Memory B cell (primary cell): Measurements from ENCODE around the gene COL9A3.

Source experiments
- ATAC-seq: fragments of 150-1000 bp; cut with Tn5 transposase; 2 replicates; pipeline ENCODE4 v1.10.0; 2021; ENCODE audit warnings: low read depth, mild to moderate bottlenecking, moderate library complexity
- DNase-seq, 2 donors: peaks; one replicate each; pipeline ENCODE4 v3.0.0; 2022; ENCODE audit warnings: low spot score in 2 of 2
- H3K27ac Mint-ChIP-seq: one replicate; pipeline ENCODE4 v1.8.0; 2022; ENCODE audit warnings: mild to moderate bottlenecking, moderate library complexity, mixed read lengths
- H3K27me3 Mint-ChIP-seq: one replicate; pipeline ENCODE4 v1.8.0; 2022; ENCODE audit warnings: mixed read lengths
- H3K36me3 Mint-ChIP-seq: one replicate; pipeline ENCODE4 v1.8.0; 2022; ENCODE audit warnings: mild to moderate bottlenecking, mixed read lengths
- H3K4me1 Mint-ChIP-seq: one replicate; pipeline ENCODE4 v1.8.0; 2022; ENCODE audit warnings: mixed read lengths
- H3K4me3 Mint-ChIP-seq: one replicate; pipeline ENCODE4 v1.8.0; 2022; ENCODE audit warnings: mild to moderate bottlenecking, moderate library complexity, mixed read lengths
- H3K9me3 Mint-ChIP-seq: one replicate; pipeline ENCODE4 v1.8.0; 2022; ENCODE audit warnings: mixed read lengths

The COL9A3 gene

DNA sequence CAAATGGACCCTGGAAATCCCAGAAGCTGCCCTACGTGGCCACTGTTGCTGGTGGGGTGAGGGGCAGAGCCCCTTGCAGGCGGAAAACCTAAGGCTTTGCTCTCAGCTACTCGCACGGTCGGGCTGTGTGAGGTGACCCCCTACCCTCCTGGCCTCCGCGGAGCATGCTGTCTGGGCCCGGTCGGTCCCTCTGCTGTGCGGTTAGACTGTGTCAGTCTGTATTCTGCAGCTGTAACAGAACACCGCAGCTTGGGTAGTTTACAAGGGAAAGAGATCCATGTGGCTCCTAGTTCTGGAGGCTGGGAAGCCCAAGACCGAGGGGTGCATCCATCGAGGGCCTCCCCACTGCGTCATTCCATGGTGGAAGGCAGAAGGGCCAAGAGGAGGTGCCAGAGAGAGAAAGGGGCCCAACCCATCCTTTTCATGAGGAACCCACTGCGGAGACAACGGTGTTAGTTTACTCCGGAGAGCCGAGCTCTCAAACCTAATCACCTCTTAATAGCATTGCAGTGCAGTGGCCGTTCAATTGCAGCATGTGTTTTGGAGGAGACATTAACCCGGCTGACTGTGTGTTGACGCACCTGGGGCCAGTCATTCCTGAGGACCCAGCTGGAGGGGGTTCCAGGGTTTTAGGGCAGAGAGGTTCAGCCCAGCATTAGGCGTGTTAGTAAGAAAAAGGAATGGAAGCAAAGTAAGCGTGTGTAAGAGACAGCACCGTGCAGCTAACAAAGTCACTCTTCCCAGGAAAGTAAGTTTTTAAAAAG is 18.3 kb downstream of the COL9A3 start:
- no peaks in the 10 kb centered on the region for H3K27me3 Mint-ChIP-seq

DNA sequence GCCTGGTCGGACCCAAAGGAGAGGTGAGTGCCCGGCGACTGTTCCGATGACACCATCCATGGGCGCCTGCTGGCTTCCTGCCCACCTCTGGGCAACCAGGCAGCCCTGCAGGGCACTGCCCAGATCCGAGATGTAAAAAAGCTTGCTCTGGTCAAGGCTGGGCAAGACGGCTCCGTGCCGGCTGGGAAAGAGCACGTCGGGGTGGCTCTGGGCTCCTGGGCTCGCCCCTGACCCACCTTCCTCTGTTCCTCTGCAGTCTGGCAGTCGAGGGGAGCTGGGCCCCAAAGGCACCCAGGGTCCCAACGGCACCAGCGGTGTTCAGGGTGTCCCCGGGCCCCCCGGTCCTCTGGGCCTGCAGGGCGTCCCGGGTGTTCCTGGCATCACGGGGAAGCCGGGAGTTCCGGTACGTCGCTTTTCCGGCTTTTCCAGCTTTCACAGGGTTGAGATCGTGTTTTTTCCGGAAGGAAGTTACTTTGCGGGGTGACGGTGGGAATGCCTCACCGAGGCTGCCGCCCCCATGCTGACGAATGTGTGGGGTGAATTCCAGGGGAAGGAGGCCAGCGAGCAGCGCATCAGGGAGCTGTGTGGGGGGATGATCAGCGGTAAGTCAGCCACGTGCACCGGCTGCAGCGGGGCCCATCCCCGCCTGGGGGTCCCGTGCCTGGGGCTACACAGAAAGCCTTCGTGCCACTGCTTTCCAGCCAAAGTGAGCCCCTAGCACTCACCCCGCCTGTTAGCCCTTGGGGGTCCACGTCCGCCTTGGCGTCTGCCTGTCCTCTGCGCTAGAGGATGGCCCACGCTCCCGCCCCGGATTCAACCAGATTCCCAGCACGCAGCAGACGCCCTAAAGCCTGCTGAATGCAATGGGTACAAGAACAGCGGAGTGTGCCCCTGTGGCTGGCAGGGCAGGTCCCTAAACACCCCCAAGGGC is 19.3 kb downstream of the COL9A3 start:
- Mint-ChIP-seq H3K27ac (peak overlapping the region; percentile 18), H3K36me3 (peaks cover 10% of the 10 kb centered on the region), H3K4me3 (no peak overlapping the region), H3K9me3 (no peaks in the 10 kb centered on the region), H3K27me3 (no peaks in the 10 kb centered on the region), H3K4me1 (peaks cover 29% of the 10 kb centered on the region)
- ATAC-seq (no peak), DNase-seq (no peak)

More for the DNA sequence above, 18.3 kb downstream of the COL9A3 start:
- ATAC-seq (no peak), DNase-seq (no peak)
- Mint-ChIP-seq H3K4me1 (peaks cover 29% of the 10 kb centered on the region), H3K36me3 (peaks cover 6% of the 10 kb centered on the region), H3K9me3 (no peaks in the 10 kb centered on the region), H3K27ac (peak overlapping the region; percentile 18), H3K4me3 (no peak overlapping the region)

DNA sequence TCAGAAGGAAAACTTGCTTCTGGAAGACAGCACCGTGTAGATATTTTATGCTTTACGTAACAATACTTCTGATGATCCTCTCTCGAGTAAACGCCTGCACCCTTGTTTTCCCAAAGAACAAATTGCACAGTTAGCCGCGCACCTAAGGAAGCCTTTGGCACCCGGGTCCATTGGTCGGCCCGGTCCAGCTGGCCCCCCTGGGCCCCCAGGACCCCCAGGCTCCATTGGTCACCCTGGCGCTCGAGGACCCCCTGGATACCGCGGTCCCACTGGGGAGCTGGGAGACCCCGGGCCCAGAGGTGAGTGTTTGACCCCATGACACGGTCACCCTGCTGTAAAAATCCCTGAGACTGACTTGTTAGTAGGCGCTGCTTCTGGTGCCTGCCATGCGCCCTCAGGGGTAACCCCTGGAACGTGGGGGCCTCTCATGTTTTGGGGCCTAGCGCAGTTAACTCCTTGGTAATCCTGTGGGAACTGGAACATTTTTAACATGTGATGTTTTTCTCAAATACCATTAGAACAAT is 20.2 kb downstream of the COL9A3 start:
- Mint-ChIP-seq H3K4me3 (no peak overlapping the region), H3K9me3 (no peaks in the 10 kb centered on the region), H3K27ac (peak overlapping the region; percentile 95), H3K36me3 (peaks cover 10% of the 10 kb centered on the region), H3K4me1 (peaks cover 24% of the 10 kb centered on the region), H3K27me3 (no peaks in the 10 kb centered on the region)
- no peak for DNase-seq
- ATAC-seq: no peak

GRCh38 chr20:62837790-62838127 is 20.9 kb downstream of the COL9A3 start:
- Mint-ChIP-seq H3K4me3 (peak overlapping the region; percentile 66), H3K27me3 (no peaks in the 10 kb centered on the region), H3K9me3 (no peaks in the 10 kb centered on the region), H3K4me1 (peaks cover 17% of the 10 kb centered on the region), H3K27ac (peak overlapping the region; percentile 95), H3K36me3 (peaks cover 10% of the 10 kb centered on the region)
- peak; percentile 52 for ATAC-seq
- no peak for DNase-seq

GRCh38 chr20:62838128-62838891 is 21.5 kb downstream of the COL9A3 start:
- peaks cover 10% of the 10 kb centered on the region for H3K36me3 Mint-ChIP-seq
- ATAC-seq: peak; percentile 79
- peak; percentile 40 to 56 for DNase-seq
- H3K9me3 Mint-ChIP-seq: no peaks in the 10 kb centered on the region
- H3K4me1 Mint-ChIP-seq: peaks cover 12% of the 10 kb centered on the region
- H3K27me3 Mint-ChIP-seq: no peaks in the 10 kb centered on the region
- H3K27ac Mint-ChIP-seq: peak overlapping the region; percentile 95
- H3K4me3 Mint-ChIP-seq: peak overlapping the region; percentile 66

- Mint-ChIP-seq H3K9me3 (no peaks in the 10 kb centered on the region), H3K4me3 (no peak overlapping the region), H3K36me3 (peaks cover 10% of the 10 kb centered on the region), H3K4me1 (peaks cover 12% of the 10 kb centered on the region), H3K27ac (no peak overlapping the region), H3K27me3 (no peaks in the 10 kb centered on the region)
- no peak for ATAC-seq
- no peak for DNase-seq
Measured at GRCh38 chr20:62839261-62839660, 22.4 kb downstream of the COL9A3 start.

DNA sequence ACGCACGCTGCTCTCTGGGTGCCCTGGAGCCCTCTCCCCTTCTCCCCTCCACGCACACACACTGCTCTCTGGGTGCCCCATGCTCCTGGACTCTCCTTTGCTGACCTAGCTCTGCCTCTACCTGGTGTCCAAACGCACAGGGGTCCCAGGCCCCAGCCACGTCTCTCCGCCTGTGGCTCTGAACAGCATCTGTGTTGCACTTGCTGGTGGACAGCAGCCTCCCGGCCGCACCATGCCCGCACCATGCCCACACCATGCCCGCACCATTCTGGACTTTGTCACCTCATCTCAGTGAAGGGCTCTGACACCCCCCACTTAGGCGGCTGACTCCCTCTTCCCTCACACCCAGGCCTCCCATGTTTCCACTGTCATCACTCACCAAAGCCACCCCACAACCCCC is 23.0 kb downstream of the COL9A3 start:
- H3K4me3 Mint-ChIP-seq: no peak overlapping the region
- ATAC-seq (no peak), DNase-seq (no peak)
- peaks cover 12% of the 10 kb centered on the region for H3K4me1 Mint-ChIP-seq
- H3K36me3 Mint-ChIP-seq: peaks cover 10% of the 10 kb centered on the region
- no peaks in the 10 kb centered on the region for H3K27me3 Mint-ChIP-seq
- H3K9me3 Mint-ChIP-seq: no peaks in the 10 kb centered on the region
- peak overlapping the region; percentile 77 for H3K27ac Mint-ChIP-seq

DNA sequence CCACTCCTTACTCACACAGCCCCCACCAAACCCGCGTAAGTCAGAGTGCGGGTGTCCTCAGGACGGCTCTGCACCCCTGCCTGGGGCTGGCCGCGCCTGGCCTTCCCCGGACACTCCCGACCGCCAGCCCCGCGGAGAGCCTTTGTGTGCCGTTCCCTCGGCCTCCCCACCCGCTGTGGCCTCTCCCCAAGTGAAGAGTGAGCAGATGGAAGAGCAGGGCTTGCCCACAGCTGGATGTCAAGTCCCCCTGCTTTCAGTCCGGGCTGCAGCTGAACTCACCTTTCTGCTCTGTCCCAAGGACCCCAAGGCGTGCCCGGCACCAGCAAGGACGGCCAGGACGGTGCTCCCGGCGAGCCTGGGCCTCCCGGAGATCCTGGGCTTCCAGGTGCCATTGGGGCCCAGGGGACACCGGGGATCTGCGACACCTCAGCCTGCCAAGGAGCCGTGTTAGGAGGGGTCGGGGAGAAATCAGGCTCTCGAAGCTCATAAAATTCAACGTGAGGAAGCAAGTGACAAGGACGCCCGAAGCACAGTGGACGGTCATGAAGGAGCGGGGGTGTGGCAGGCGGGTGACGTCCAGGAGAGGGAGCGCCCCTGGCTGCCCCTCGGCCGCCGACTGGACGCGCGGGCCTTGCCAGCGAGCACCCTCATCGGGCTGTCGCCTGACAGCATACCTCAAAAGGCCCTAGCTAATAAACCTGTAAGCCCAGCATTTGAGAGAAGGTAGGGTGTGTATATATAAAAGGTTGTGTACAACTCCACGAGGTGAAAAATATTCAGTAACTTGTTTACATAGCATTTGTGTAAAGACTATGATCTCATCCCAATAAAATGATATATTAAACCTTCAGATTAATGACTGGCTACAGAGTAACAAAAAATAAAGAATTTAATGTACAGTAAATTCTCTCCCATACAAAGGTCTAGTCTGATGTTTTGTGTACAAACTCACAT is 23.7 kb downstream of the COL9A3 start:
- Mint-ChIP-seq H3K4me3 (no peak overlapping the region), H3K27me3 (no peaks in the 10 kb centered on the region), H3K9me3 (no peaks in the 10 kb centered on the region), H3K27ac (peak overlapping the region; percentile 77), H3K36me3 (peaks cover 10% of the 10 kb centered on the region), H3K4me1 (peaks cover 11% of the 10 kb centered on the region)
- no peak for ATAC-seq
- no peak for DNase-seq

DNA sequence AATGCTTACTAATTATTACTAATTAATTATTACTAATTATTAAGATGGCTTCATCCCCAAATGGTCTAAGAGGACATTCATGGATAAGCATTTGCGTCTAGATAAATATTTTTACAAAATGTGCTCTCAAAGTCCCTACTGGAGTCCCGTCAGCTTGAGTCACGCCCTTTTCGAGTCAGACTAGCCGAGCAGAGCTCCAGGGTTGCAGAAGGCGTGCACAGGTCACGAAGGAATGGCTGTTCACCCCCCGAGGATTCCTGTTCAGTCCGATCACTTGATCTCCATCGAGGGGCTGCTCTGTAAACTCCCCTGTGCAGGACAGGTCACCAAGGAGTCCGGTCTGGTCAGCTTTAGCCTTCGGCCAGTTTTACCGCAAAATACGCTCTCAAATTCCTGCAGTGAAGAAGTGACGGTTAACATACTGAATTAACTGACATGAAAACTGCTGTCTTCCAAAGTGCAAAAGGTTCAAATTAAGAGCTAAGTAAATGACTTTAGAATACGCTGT is 24.9 kb downstream of the COL9A3 start:
- no peak for ATAC-seq
- no peaks in the 10 kb centered on the region for H3K9me3 Mint-ChIP-seq

DNA sequence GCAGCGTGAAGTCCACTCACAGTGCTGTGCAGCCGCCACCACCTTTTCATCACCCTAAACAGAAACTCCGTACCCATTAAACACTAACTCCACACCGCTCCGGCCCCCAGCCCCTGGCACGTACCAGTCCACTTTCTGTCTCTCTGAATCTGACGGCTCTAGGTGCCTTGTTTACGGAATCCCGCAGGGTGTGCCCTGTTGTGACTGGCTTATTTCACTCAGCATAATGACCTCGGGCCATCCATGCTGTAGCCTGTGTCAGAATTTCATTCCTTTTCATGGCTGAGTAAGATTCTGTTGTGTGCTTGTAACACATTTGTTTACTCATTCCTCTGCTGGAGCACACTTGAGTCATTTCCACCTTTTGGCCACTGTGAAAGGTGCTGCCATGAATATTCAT is 26.8 kb downstream of the COL9A3 start:
- H3K4me3 Mint-ChIP-seq: no peak overlapping the region
- peaks cover 7% of the 10 kb centered on the region for H3K4me1 Mint-ChIP-seq
- no peak for DNase-seq
- H3K27me3 Mint-ChIP-seq: no peaks in the 10 kb centered on the region
- no peak overlapping the region for H3K27ac Mint-ChIP-seq
- ATAC-seq: no peak
- H3K9me3 Mint-ChIP-seq: no peaks in the 10 kb centered on the region
- H3K36me3 Mint-ChIP-seq: peaks cover 13% of the 10 kb centered on the region

More for the DNA sequence above, 24.9 kb downstream of the COL9A3 start:
- DNase-seq: no peak
- Mint-ChIP-seq H3K36me3 (peaks cover 10% of the 10 kb centered on the region), H3K4me3 (no peak overlapping the region), H3K27ac (no peak overlapping the region), H3K27me3 (no peaks in the 10 kb centered on the region), H3K4me1 (peaks cover 11% of the 10 kb centered on the region)

GRCh38 chr20:62844182-62844581 is 27.3 kb downstream of the COL9A3 start:
- no peak overlapping the region for H3K27ac Mint-ChIP-seq

GRCh38 chr20:62845416-62846160 is 28.7 kb downstream of the COL9A3 start:
- Mint-ChIP-seq H3K36me3 (peaks cover 2% of the 10 kb centered on the region), H3K4me1 (peaks cover 3% of the 10 kb centered on the region), H3K27me3 (no peaks in the 10 kb centered on the region), H3K9me3 (no peaks in the 10 kb centered on the region), H3K27ac (no peak overlapping the region), H3K4me3 (no peak overlapping the region)
- ATAC-seq: no peak
- no peak for DNase-seq

More at GRCh38 chr20:62844182-62844581, 27.3 kb downstream of the COL9A3 start:
- ATAC-seq (no peak), DNase-seq (no peak)
- H3K9me3 Mint-ChIP-seq: no peaks in the 10 kb centered on the region
- no peaks in the 10 kb centered on the region for H3K27me3 Mint-ChIP-seq
- H3K36me3 Mint-ChIP-seq: peaks cover 13% of the 10 kb centered on the region
- no peak overlapping the region for H3K4me3 Mint-ChIP-seq
- H3K4me1 Mint-ChIP-seq: peaks cover 6% of the 10 kb centered on the region
